ENCODE results near the gene BCAP29. TPM values are rescaled to one million over a fixed set of nuclear protein-coding genes. Genes with fewer than 3 reads are reported as not detected.

The BCAP29 gene
- total RNA-seq, 2 donors from 2014 or later = 84.1 to 95.2 TPM

GRCh38 chr7:107652642-107653041, 72.6 kb downstream of the BCAP29 start:
- intact Hi-C loops (cut with DNase I) = no loop called here
- ATAC-seq (no peak), DNase-seq (no peak)

GRCh38 chr7:107658467-107658866, 78.4 kb downstream of the BCAP29 start:
- intact Hi-C loops (cut with DNase I) = no loop called here
- DNase-seq (no peak), ATAC-seq (peak in 1 of 2 donors; percentile 13)

- ATAC-seq (peak; percentile 13 to 79), DNase-seq (no peak)
- intact Hi-C loops (cut with DNase I) = no loop called here
These were observed 79.6 kb downstream of the BCAP29 start for GRCh38 chr7:107659666-107660065.

GRCh38 chr7:107660381-107661080, 80.5 kb downstream of the BCAP29 start, which contains the start of gene SLC26A4:
SLC26A4 (plus strand) TSS chr7:107660828; CDS start chr7:107661642, 814 bp downstream.
- ATAC-seq (peak in 1 of 2 donors; percentile 21), DNase-seq (no peak)
- intact Hi-C loops (cut with DNase I) = no loop called here

- DNase-seq (peak; percentile 61), ATAC-seq (peak; percentile 78 to 84)
- intact Hi-C loops (cut with DNase I) = no loop called here
These were observed 81.2 kb downstream of the BCAP29 start for GRCh38 chr7:107661081-107661864.

- ATAC-seq (no peak), DNase-seq (no peak)
- intact Hi-C loops (cut with DNase I) = no loop called here
These were observed 81.9 kb downstream of the BCAP29 start for GRCh38 chr7:107661865-107662379.

- intact Hi-C loops (cut with DNase I) = no loop called here
These were observed 83.2 kb downstream of the BCAP29 start for GRCh38 chr7:107663196-107663595.

GRCh38 chr7:107666790-107667189, 86.7 kb downstream of the BCAP29 start:
- intact Hi-C loops (cut with DNase I) = no loop called here
- no peak for DNase-seq
- peak in 1 of 2 donors; percentile 80 for ATAC-seq

More at GRCh38 chr7:107663196-107663595, 83.2 kb downstream of the BCAP29 start:
- no peak for DNase-seq
- ATAC-seq = no peak

- DNase-seq = no peak
- ATAC-seq = peak in 1 of 2 donors; percentile 89
- intact Hi-C loops (cut with DNase I) = no loop called here
These were observed 87.3 kb downstream of the BCAP29 start for GRCh38 chr7:107667341-107667740.

- DNase-seq = no peak
- peak in 1 of 2 donors; percentile 66 for ATAC-seq
- intact Hi-C loops (cut with DNase I) = no loop called here
These were observed 88.2 kb downstream of the BCAP29 start for GRCh38 chr7:107668296-107668695.

Other genes starting within 250 kb of the BCAP29 start
- gene GPR22, start 110.2 kb upstream of the BCAP29 start, total RNA-seq = 10 to 100 TPM; 15.7 to 33.5 TPM
- 10 to 100 TPM; 42.8 to 57.8 TPM for gene COG5, start 16.3 kb upstream of the BCAP29 start, total RNA-seq
- 1 to 10 TPM; 6.1 to 6.4 TPM for gene DUS4L, start 16.3 kb upstream of the BCAP29 start, total RNA-seq
- under 1 TPM; 0.58 to 0.74 TPM for gene SLC26A4, start 80.6 kb downstream of the BCAP29 start, total RNA-seq
- 10 to 100 TPM; 17.8 to 21.2 TPM for gene CBLL1, start 163.9 kb downstream of the BCAP29 start, total RNA-seq
- not detected for gene SLC26A3, start 223.0 kb downstream of the BCAP29 start, total RNA-seq

Measured in left cardiac atrium (tissue), 4 donors.